Panc1 (cell line): ENCODE data around the gene LIN9.

Source experiments
- CTCF ChIP-seq: fragments of 450-650 bp; IDR thresholded peaks from 2 replicates; pipeline ENCODE4 v1.5.1; 2017; ENCODE audit warnings: mild to moderate bottlenecking
- REST ChIP-seq, 2 experiments: IDR thresholded peaks; 2 replicates each; pipeline ENCODE4 v1.6.1; 2011 to 2012; ENCODE audit warnings: low read depth in 2 of 2, control low read depth in 1 of 2, low read length in 1 of 2, mild to moderate bottlenecking in 1 of 2, moderate library complexity in 1 of 2; ENCODE audit not compliant: insufficient read depth in 1 of 2
- SIN3A ChIP-seq: IDR thresholded peaks from 2 replicates; pipeline ENCODE4 v1.6.1; 2012; ENCODE audit warnings: low read depth, mild to moderate bottlenecking, low read length, moderate library complexity, borderline replicate concordance; ENCODE audit not compliant: insufficient read depth

GRCh38 chr1:226353698-226354525 is 44.9 kb upstream of the LIN9 start:
- TF ChIP-seq REST (IDR thresholded peaks at IDR 0.05; ENCODE audit: insufficient read depth in 1 of 2, low read depth in 2 of 2, low read length in 1 of 2) = no peak
- TF ChIP-seq SIN3A = no peak
- no peak for TF ChIP-seq CTCF
